ENCODE measurements around the gene STOML1. TPM values are rescaled to one million over a fixed set of nuclear protein-coding genes. Genes with fewer than 3 reads are reported as not detected.
A peak's percentile ranks its signal among the peaks of the same experiment; 100 is the strongest.
"Not testable (repeated sequence)": the region's sequence is repeated elsewhere in the genome, so short reads cannot be mapped to it uniquely, and the experiment has no call there.

The STOML1 gene
- total RNA-seq, 1 donor from 2014 or later: 10.6 TPM

DNA sequence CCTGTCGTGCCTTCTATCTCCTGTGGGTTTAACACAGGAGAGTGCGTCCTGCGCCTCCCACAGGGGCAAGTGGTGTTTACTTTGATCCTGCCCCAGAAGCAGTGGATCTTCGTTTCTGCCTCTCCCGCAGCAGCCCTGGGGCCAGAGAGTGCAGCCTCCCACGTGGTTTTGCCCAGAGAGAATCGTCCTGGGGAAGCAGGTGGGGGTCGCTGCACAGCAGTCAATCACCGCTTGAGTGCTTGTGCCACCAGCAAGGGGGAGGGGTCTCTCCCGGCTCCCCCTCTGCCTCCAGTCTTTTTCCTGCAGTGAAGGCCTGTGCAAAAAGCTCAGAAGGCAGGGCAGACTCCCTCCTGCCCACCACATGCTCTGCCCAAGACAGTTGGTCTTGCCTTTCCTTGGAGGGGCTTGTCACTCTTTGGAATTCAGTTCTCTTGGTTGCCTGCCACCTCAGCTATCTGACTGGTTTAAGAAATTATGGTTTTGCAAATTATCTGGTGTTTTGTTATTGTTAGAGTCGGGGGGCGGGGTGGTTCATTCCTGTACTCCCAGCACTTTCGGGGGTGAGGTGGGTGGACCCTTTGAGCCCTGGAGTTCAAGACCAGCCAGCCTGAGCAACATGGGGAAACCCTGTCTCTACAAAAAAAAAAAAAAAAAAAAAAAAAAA is 26.9 kb downstream of the STOML1 start:
- H3K27me3 Mint-ChIP-seq: peaks cover 5% of the 10 kb centered on the region
- peak; percentile 34 for ATAC-seq (ENCODE audit: low read depth)
- TF ChIP-seq, protein P1, sequence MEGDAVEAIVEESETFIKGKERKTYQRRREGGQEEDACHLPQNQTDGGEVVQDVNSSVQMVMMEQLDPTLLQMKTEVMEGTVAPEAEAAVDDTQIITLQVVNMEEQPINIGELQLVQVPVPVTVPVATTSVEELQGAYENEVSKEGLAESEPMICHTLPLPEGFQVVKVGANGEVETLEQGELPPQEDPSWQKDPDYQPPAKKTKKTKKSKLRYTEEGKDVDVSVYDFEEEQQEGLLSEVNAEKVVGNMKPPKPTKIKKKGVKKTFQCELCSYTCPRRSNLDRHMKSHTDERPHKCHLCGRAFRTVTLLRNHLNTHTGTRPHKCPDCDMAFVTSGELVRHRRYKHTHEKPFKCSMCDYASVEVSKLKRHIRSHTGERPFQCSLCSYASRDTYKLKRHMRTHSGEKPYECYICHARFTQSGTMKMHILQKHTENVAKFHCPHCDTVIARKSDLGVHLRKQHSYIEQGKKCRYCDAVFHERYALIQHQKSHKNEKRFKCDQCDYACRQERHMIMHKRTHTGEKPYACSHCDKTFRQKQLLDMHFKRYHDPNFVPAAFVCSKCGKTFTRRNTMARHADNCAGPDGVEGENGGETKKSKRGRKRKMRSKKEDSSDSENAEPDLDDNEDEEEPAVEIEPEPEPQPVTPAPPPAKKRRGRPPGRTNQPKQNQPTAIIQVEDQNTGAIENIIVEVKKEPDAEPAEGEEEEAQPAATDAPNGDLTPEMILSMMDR (IDR thresholded peaks at IDR 0.05): no peak
- ChIA-PET CTCF (interaction anchor here (0.7 to 3.8 kb wide), 7 partner anchors 8 to 357 kb away, joined by 3 to 18 read pairs (median 3); partner anchors contain the start of gene PML), POLR2A (interaction anchor here (1.0 kb wide), 1 partner anchor 37 kb away, joined by 3 read pairs; no protein-coding TSS in a partner anchor)
- peak overlapping the region; percentile 76 for H3K4me3 Mint-ChIP-seq
- H3K36me3 Mint-ChIP-seq (ENCODE audit: low read depth): no peaks in the 10 kb centered on the region
- peaks cover 22% of the 10 kb centered on the region for H3K4me1 Mint-ChIP-seq
- H3K27ac Mint-ChIP-seq: peak overlapping the region; percentile 55
- intact Hi-C loops (cut with micrococcal nuclease): no loop called here
- no peaks in the 10 kb centered on the region for H3K9me3 Mint-ChIP-seq
- DNase-seq: no peak

DNA sequence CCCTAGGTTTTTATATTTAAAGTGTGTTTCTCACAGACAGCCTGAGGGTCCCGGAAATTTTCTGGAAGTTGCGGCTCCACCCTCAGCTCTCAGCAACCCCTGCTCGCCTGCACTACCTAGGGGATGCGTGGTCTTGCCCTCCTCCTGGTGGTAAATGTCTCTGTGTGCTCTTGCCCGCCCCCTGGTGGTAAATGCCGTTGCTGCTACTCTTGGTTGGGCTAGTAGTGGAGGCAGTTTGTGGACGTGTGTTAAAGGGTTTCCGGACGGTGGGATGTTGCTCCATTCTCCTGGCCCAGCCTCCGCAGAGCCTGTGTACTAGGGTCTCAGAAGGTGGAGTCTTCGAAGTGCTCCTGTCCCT is 27.4 kb downstream of the STOML1 start:
- TF ChIP-seq, protein P1 (IDR thresholded peaks at IDR 0.05): peak; percentile 48
- Mint-ChIP-seq H3K27ac (no peak overlapping the region), H3K4me3 (peak overlapping the region; percentile 76), H3K9me3 (no peaks in the 10 kb centered on the region), H3K27me3 (peaks cover 5% of the 10 kb centered on the region), H3K4me1 (peaks cover 23% of the 10 kb centered on the region), H3K36me3 (ENCODE audit: low read depth) (no peaks in the 10 kb centered on the region)
- ATAC-seq (ENCODE audit: low read depth) (peak; percentile 92), DNase-seq (peak; percentile 78)
- intact Hi-C loops (cut with micrococcal nuclease): loop anchor here (1.0 kb wide), 2 partner anchors 13 to 90 kb away; no protein-coding TSS in a partner anchor
- ChIA-PET CTCF (interaction anchor here (0.9 to 3.8 kb wide), 7 partner anchors 8 to 357 kb away, joined by 3 to 18 read pairs (median 3); partner anchors contain the start of gene PML), POLR2A (no interaction called here)

DNA sequence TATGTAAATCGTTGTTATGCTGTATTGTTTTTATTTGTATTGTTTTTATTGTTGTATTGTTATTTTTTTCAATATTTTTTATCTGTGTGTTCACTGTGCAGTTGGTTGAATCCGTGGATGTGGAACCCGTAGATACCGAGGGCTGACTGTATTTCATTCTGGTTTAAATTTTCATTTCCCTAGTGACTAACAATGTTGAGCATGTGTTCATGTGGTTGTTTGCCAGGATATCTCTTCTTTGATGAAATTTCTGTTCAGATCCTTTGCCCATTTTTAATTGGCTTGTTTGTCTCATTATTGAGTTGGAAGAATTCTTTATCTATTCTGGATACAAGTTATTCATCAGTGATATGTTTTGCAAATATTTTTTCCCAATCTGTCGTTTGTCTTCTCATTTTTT is 29.7 kb downstream of the STOML1 start:
- no peaks in the 10 kb centered on the region for H3K36me3 Mint-ChIP-seq (ENCODE audit: low read depth)
- H3K4me1 Mint-ChIP-seq: peaks cover 33% of the 10 kb centered on the region
- no peak overlapping the region for H3K4me3 Mint-ChIP-seq
- CTCF ChIA-PET: interaction anchor here (3.8 kb wide), 1 partner anchor 11 kb away, joined by 18 read pairs; no protein-coding TSS in a partner anchor
- POLR2A ChIA-PET: no interaction called here
- intact Hi-C loops (cut with micrococcal nuclease): no loop called here
- H3K27ac Mint-ChIP-seq: no peak overlapping the region
- DNase-seq (no peak), ATAC-seq (ENCODE audit: low read depth) (no peak)
- H3K9me3 Mint-ChIP-seq: no peaks in the 10 kb centered on the region
- TF ChIP-seq, protein P1 (IDR thresholded peaks at IDR 0.05): no peak
- H3K27me3 Mint-ChIP-seq: peaks cover 5% of the 10 kb centered on the region

DNA sequence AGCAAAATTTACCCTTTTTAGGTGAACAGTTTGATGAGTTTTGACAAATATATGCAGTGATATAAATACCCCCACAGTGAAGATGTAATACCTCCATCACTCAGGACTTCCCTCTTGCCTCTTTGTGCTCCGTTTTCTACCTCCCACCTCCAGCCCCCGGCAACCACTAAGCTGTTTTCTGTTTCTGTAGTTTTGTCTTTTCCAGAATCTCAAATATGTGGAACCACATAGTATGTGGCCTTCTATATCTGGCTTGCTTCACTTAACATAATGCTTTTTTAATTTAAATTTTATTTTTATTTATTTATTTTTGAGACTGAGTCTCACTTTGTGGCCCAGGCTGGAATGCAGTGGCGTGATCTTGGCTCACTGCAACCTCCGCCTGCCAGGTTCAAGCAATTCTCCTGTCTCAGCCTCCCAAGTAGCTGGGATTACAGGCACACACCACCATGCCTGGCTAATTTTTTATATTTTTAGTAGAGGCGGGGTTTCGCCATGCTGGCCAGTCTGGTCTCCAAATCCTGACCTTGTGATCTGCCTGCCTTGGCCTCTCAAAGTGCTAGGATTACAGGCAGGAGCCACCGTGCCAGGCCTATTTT is 31.5 kb downstream of the STOML1 start:
- H3K9me3 Mint-ChIP-seq; H3K4me3 Mint-ChIP-seq; CTCF ChIA-PET; ATAC-seq (ENCODE audit: low read depth); intact Hi-C loops (cut with micrococcal nuclease); POLR2A ChIA-PET; H3K27me3 Mint-ChIP-seq; H3K27ac Mint-ChIP-seq; H3K36me3 Mint-ChIP-seq (ENCODE audit: low read depth); DNase-seq: not testable (repeated sequence)
- H3K4me1 Mint-ChIP-seq: peaks cover 20% of the 10 kb centered on the region

DNA sequence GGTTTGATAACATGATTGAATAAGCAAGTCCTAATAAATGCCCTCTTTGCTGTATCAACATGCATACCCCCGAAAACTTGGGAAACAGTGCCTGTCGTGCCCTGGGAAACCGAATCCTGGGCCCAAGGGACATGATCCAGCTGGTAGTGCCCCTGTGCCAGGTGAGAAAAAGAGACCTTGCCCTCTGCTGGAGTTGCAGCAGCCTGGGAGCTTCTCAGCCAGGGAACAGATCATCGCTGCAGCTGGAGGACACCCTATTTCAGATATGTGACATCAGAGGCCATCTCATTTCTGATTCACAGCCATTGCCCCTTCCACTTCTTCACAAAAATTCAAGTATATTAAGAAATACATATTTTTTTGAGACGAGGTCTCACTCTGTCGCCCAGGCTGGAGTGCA is 32.3 kb downstream of the STOML1 start:
- intact Hi-C loops (cut with micrococcal nuclease): no loop called here

More for the DNA sequence above, 32.3 kb downstream of the STOML1 start:
- peaks cover 7% of the 10 kb centered on the region for H3K27me3 Mint-ChIP-seq
- CTCF ChIA-PET: interaction anchor here (1.0 kb wide), 2 partner anchors 9 to 13 kb away, joined by 3 read pairs; no protein-coding TSS in a partner anchor
- no peak overlapping the region for H3K4me3 Mint-ChIP-seq
- H3K36me3 Mint-ChIP-seq (ENCODE audit: low read depth): no peaks in the 10 kb centered on the region
- POLR2A ChIA-PET: no interaction called here
- TF ChIP-seq, protein P1 (IDR thresholded peaks at IDR 0.05): no peak
- H3K9me3 Mint-ChIP-seq: no peaks in the 10 kb centered on the region
- no peak for ATAC-seq (ENCODE audit: low read depth)
- DNase-seq: no peak
- H3K4me1 Mint-ChIP-seq: peaks cover 13% of the 10 kb centered on the region
- no peak overlapping the region for H3K27ac Mint-ChIP-seq
